Neural progenitor cell (in vitro differentiated cells): Measurements from ENCODE around the gene ALDH3B1. TPM values are rescaled to one million over a fixed set of nuclear protein-coding genes. Genes with fewer than 3 reads are reported as not detected.

ENCODE experiments used
- DNase-seq: peaks from one replicate; pipeline ENCODE4 v3.0.0-alpha.2; 2016; ENCODE audit warnings: low spot score
- H2AFZ ChIP-seq: fragments of 200-600 bp; sonication (generic); replicated peaks from 2 replicates; pipeline ENCODE4 v1.6.1; 2016; ENCODE audit warnings: antibody characterized with exemption
- H3F3A ChIP-seq: fragments of 200-600 bp; sonication (generic); 2 replicates; pipeline ENCODE4 v1.6.1; 2016; ENCODE audit warnings: antibody characterized with exemption, low read depth
- H3K27ac ChIP-seq: fragments of 200-600 bp; sonication (generic); 2 replicates; pipeline ENCODE4 v1.5.1; 2016; ENCODE audit warnings: mild to moderate bottlenecking
- H3K27me3 ChIP-seq: fragments of 200-600 bp; sonication (generic); 2 replicates; pipeline ENCODE4 v1.6.1; 2016; ENCODE audit warnings: mild to moderate bottlenecking, moderate library complexity
- H3K36me3 ChIP-seq: fragments of 200-600 bp; sonication (generic); 2 replicates; pipeline ENCODE4 v1.5.1; 2016
- H3K4me1 ChIP-seq: fragments of 200-600 bp; sonication (generic); 2 replicates; pipeline ENCODE4 v1.6.1; 2016; ENCODE audit warnings: mixed run types
- H3K4me2 ChIP-seq: fragments of 200-600 bp; sonication (generic); 2 replicates; pipeline ENCODE4 v1.6.1; 2016
- H3K4me3 ChIP-seq: fragments of 200-600 bp; sonication (generic); 2 replicates; pipeline ENCODE4 v1.5.1; 2016
- H3K79me2 ChIP-seq: fragments of 200-600 bp; sonication (generic); 2 replicates; pipeline ENCODE4 v1.6.1; 2016; ENCODE audit warnings: low read depth
- H3K9ac ChIP-seq: fragments of 200-600 bp; sonication (generic); 2 replicates; pipeline ENCODE4 v1.6.1; 2016
- H3K9me3 ChIP-seq: fragments of 200-600 bp; sonication (generic); 2 replicates; pipeline ENCODE4 v1.5.1; 2016; ENCODE audit warnings: low read depth
- H4K20me1 ChIP-seq: fragments of 200-600 bp; sonication (generic); 2 replicates; pipeline ENCODE4 v1.6.1; 2016; ENCODE audit warnings: low read depth
- H3K27ac Mint-ChIP-seq: 3 replicates; pipeline ENCODE4 v1.8.0; 2021; ENCODE audit warnings: mixed read lengths
- H3K27me3 Mint-ChIP-seq: 2 replicates; pipeline ENCODE4 v1.8.0; 2022; ENCODE audit warnings: low read depth, mild to moderate bottlenecking, inconsistent platforms, moderate library complexity, mixed read lengths; ENCODE audit not compliant: insufficient read depth
- H3K36me3 Mint-ChIP-seq: 3 replicates; pipeline ENCODE4 v1.8.0; 2021; ENCODE audit warnings: mixed read lengths
- H3K4me1 Mint-ChIP-seq: 3 replicates; pipeline ENCODE4 v1.8.0; 2021; ENCODE audit warnings: mixed read lengths
- H3K4me3 Mint-ChIP-seq: 3 replicates; pipeline ENCODE4 v1.8.0; 2021; ENCODE audit warnings: mild to moderate bottlenecking, moderate library complexity, mixed read lengths
- H3K9me3 Mint-ChIP-seq: 3 replicates; pipeline ENCODE4 v1.8.0; 2020; ENCODE audit warnings: mixed read lengths
- EZH2 ChIP-seq: fragments of 200-600 bp; sonication (generic); IDR thresholded peaks from 2 replicates; pipeline ENCODE4 v1.6.1; 2017; ENCODE audit warnings: antibody characterized with exemption, mild to moderate bottlenecking, moderate library complexity
- EZH2phosphoT487 ChIP-seq: fragments of 200-600 bp; sonication (generic); IDR thresholded peaks from 2 replicates; pipeline ENCODE4 v1.6.1; 2017; ENCODE audit warnings: antibody characterized with exemption
- total RNA-seq: library from RNA; depleted of rRNA; stranded (reverse); fragments of >200 nt; gene quantifications from 2 replicates; pipeline ENCODE4 v1.2.3, GENCODE V29; 2015; ENCODE audit warnings: low replicate concordance
- TF ChIP-seq, protein P1 (sequence below): fragments of 200-600 bp; sonication (generic); IDR thresholded peaks from 2 replicates; pipeline ENCODE4 v1.5.1; 2017; ENCODE audit warnings: antibody characterized with exemption, mild to moderate bottlenecking

ALDH3B1 gene
- total RNA-seq, 1 donor from 2014 or later = not detected

DNA sequence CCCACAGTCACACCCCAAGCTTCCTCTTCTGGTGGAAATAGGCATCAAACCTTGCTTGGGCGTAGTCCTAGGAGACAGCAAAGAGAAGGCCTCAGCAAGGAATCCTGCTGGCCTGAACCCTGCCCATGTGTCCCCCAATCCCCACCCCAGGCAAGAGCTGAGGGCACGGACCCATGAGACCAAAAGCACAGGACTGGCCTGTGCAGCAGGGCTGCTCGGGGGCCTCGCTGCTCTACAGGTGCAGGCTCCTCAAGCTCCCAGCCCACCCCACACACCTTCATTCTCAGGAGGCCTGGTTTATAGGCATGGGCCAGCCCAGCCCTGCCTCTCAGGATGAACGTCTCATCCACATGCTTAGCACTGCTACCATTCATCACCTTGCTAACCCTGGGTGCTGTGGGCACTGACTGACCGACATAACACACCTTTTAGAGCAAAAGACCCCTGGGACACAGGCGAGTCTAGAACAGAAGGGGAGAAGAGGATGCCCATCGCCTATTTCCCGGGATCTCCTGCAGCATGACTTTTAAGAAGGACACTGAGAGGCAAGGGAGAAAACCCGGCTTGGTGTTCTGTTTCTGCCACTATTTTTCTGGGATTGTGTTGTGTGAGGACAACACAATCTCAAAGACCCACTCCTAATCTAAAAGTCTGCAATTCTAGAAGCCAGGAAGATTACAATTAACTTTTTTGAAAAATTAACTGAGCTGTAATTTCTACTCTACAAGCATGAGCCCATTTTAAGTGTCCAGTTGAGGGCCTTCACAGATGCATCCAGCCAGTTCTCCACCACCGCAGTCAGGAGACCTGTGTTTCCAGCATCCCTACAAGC lies 44.1 kb downstream of the ALDH3B1 start:
- TF ChIP-seq EZH2phosphoT487 = no peak
- TF ChIP-seq EZH2 = no peak
- TF ChIP-seq, protein P1, sequence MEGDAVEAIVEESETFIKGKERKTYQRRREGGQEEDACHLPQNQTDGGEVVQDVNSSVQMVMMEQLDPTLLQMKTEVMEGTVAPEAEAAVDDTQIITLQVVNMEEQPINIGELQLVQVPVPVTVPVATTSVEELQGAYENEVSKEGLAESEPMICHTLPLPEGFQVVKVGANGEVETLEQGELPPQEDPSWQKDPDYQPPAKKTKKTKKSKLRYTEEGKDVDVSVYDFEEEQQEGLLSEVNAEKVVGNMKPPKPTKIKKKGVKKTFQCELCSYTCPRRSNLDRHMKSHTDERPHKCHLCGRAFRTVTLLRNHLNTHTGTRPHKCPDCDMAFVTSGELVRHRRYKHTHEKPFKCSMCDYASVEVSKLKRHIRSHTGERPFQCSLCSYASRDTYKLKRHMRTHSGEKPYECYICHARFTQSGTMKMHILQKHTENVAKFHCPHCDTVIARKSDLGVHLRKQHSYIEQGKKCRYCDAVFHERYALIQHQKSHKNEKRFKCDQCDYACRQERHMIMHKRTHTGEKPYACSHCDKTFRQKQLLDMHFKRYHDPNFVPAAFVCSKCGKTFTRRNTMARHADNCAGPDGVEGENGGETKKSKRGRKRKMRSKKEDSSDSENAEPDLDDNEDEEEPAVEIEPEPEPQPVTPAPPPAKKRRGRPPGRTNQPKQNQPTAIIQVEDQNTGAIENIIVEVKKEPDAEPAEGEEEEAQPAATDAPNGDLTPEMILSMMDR = no peak
- no peak overlapping the region for H3K27ac Mint-ChIP-seq

DNA sequence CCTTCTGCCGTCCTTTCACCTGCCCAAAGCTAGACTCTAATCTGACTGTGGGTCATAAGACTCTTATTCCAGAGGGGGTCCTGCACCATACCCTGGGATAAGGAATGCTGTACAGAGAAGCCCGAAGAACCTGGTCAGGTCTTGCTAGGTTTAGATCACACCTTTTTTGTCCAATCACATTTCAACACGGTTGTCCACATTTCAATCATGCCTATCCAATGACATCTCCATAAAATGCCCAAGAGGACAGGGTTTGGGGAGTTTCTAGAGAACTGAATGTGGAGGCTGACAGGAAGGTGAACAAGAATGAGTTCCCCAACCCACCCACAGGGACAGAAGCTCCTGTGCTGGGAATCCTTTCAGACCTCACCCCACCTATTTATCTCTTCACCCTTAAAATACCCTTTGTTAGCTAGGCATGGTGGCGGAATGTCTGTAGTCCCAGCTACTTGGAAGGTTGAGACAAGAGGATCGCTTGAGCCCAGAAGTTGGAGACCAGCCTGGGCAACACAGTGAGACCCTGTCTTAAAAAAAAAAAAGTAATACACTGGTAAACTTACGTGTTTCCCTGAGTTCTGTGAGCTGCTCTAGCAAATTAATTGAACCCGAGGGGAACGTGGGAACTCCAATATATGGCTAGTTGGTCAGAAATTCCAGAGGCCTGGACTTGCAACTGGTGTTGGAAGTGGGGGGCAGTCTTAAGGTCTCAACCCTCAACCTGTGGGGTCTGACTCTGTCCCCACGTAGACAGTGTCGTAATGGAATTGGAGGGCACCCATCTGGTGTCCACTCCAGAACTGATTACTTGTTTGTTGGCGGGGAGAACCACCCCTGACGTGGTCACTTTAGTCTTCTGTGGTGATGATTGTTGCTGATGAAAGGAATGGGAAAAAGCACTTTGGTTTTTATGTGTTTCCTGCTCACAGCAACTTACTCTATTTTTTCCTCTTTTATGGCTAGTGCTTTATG lies 46.5 kb downstream of the ALDH3B1 start:
- no peaks in the 10 kb centered on the region for H3K79me2 ChIP-seq
- H3K27ac ChIP-seq = no peak overlapping the region
- Mint-ChIP-seq H3K27ac (no peak overlapping the region), H3K9me3 (no peaks in the 10 kb centered on the region), H3K36me3 (peaks cover 25% of the 10 kb centered on the region), H3K27me3 (peaks cover 6% of the 10 kb centered on the region), H3K4me1 (peaks cover 14% of the 10 kb centered on the region), H3K4me3 (no peak overlapping the region)
- no peaks in the 10 kb centered on the region for H3K4me1 ChIP-seq
- no peak overlapping the region for H3K4me2 ChIP-seq
- no peak for DNase-seq
- no peak overlapping the region for H3K9ac ChIP-seq
- H3K9me3 ChIP-seq = no peaks in the 10 kb centered on the region
- H4K20me1 ChIP-seq = no peaks in the 10 kb centered on the region
- H3K4me3 ChIP-seq = no peak overlapping the region
- peaks cover 7% of the 10 kb centered on the region for H3K36me3 ChIP-seq
- H3F3A ChIP-seq = no peaks in the 10 kb centered on the region
- H2AFZ ChIP-seq = no peak overlapping the region
- no peaks in the 10 kb centered on the region for H3K27me3 ChIP-seq
- TF ChIP-seq EZH2phosphoT487 (no peak), EZH2 (no peak)
- TF ChIP-seq, protein P1 = no peak

More for the DNA sequence above, 44.1 kb downstream of the ALDH3B1 start:
- H3K36me3 ChIP-seq = peaks cover 7% of the 10 kb centered on the region
- no peaks in the 10 kb centered on the region for H3K9me3 Mint-ChIP-seq
- H3K9ac ChIP-seq = no peak overlapping the region
- H3K4me1 ChIP-seq = peaks cover 3% of the 10 kb centered on the region
- no peak overlapping the region for H3K27ac ChIP-seq
- no peak overlapping the region for H2AFZ ChIP-seq
- H3K9me3 ChIP-seq = no peaks in the 10 kb centered on the region
- no peak overlapping the region for H3K4me3 ChIP-seq
- H3K4me3 Mint-ChIP-seq = no peak overlapping the region
- peaks cover 6% of the 10 kb centered on the region for H3K27me3 Mint-ChIP-seq
- no peaks in the 10 kb centered on the region for H4K20me1 ChIP-seq
- peaks cover 17% of the 10 kb centered on the region for H3K4me1 Mint-ChIP-seq
- no peak overlapping the region for H3K4me2 ChIP-seq
- DNase-seq = no peak
- no peaks in the 10 kb centered on the region for H3F3A ChIP-seq
- no peaks in the 10 kb centered on the region for H3K79me2 ChIP-seq
- no peaks in the 10 kb centered on the region for H3K27me3 ChIP-seq
- H3K36me3 Mint-ChIP-seq = peaks cover 13% of the 10 kb centered on the region

DNA sequence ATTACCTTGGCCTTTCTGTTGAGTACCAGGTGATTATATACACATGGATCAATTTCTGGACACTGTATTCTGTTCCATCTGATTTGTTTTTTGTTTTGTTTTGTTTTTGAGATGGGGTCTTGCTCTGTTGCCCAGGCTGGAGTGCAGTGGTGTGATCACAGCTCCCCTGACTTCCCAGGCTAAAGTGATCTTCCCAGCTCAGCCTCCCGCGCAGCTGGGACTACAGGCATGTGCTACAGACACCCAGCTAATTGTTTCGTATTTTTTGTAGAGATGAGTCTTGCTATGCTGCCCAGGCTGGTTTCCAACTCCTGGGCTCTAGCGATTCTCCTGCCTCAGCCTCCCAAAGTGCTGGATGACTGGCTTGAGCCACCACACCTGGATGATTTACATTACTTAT lies 47.7 kb downstream of the ALDH3B1 start:
- H3K79me2 ChIP-seq = no peaks in the 10 kb centered on the region
- no peaks in the 10 kb centered on the region for H4K20me1 ChIP-seq
- Mint-ChIP-seq H3K27ac (no peak overlapping the region), H3K4me3 (no peak overlapping the region), H3K4me1 (peaks cover 6% of the 10 kb centered on the region), H3K27me3 (peaks cover 3% of the 10 kb centered on the region), H3K36me3 (peaks cover 35% of the 10 kb centered on the region), H3K9me3 (no peaks in the 10 kb centered on the region)
- H3K27me3 ChIP-seq = no peaks in the 10 kb centered on the region
- no peaks in the 10 kb centered on the region for H3K9me3 ChIP-seq
- H3K4me1 ChIP-seq = no peaks in the 10 kb centered on the region
- no peak overlapping the region for H3K4me3 ChIP-seq
- TF ChIP-seq, protein P1 = no peak
- TF ChIP-seq EZH2phosphoT487 (no peak), EZH2 (no peak)
- no peak for DNase-seq
- peaks cover 7% of the 10 kb centered on the region for H3K36me3 ChIP-seq
- H3K27ac ChIP-seq = no peak overlapping the region
- no peaks in the 10 kb centered on the region for H3F3A ChIP-seq
- H2AFZ ChIP-seq = no peak overlapping the region
- H3K4me2 ChIP-seq = no peak overlapping the region
- no peak overlapping the region for H3K9ac ChIP-seq
